ENCODE results near the gene NTNG1.
"Not testable (repeated sequence)": the region's sequence is repeated elsewhere in the genome, so short reads cannot be mapped to it uniquely, and the experiment has no call there.

Gene NTNG1

DNA sequence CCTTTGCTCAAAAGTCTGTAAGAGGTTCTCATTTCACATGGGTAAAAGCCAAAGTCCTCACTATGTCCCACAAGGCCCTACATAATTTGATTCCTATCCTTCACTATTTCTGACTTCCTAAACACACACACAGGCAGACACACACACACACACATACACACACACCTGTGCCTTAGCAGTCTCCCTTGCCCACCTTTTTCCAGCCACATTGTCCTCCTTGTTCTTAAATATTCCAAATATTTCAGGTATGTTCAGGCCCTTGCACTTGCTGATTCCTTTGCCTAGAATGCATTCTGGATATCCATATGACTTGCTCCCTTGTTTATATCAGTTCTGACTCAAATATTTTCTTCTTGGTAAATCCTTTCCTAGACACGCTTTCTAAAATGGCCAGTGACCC, 54.6 kb downstream of the NTNG1 start:
- no peak for DNase-seq (ENCODE audit: low read depth in 2 of 2, low spot score in 1 of 2)

GRCh38 chr1:107196973-107197562, 56.2 kb downstream of the NTNG1 start:
- no peak for DNase-seq (ENCODE audit: low read depth in 2 of 2, low spot score in 1 of 2)

DNA sequence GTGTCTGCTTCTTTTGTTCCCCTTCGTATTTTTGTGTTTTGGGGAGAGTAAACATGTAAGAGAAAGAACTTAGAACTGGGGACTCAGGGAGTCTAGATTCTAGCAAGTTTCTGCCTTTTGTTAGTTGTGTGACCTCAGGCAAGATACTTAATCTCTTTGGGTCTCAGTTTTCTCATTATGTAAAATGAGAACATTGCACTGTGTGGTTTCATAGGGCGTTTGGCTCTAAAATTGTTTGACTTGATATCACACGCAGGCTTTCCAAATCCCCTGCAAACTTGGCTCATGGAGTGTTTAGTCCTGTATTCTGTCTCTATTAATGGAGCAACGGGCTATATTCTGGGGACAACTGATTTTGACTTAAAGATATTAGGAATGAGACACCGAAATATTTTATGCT, 57.7 kb downstream of the NTNG1 start:
- no peak for DNase-seq (ENCODE audit: low read depth in 2 of 2, low spot score in 1 of 2)

GRCh38 chr1:107200631-107201030, 59.8 kb downstream of the NTNG1 start:
- no peak for DNase-seq (ENCODE audit: low read depth in 2 of 2, low spot score in 1 of 2)

- no peak for DNase-seq (ENCODE audit: low read depth in 2 of 2, low spot score in 1 of 2)
Observed at GRCh38 chr1:107202007-107202406, 61.2 kb downstream of the NTNG1 start.

- no peak for DNase-seq (ENCODE audit: low read depth in 2 of 2, low spot score in 1 of 2)
Observed at GRCh38 chr1:107213225-107213624, 72.4 kb downstream of the NTNG1 start.

DNA sequence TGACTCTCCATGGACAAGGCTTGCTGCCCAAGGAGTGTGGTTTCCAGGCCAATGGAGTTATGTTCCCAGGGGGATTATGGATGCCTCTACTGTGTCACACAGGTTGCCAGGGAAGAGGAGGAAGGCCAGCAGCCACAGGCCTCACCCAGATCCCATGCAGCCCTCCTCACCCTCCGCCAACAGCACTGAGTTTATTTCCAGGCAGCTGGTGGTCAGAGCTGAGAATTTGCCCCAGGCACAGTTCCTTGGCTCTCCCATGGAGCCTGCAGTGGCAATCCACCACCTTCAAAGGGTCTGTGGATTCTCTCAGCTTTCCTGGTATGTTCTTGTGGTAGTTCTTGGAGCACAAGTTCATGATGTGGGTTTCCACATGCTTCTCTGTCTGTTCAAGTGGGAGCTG, 79.2 kb downstream of the NTNG1 start:
- no peak for DNase-seq (ENCODE audit: low read depth in 2 of 2, low spot score in 1 of 2)

DNA sequence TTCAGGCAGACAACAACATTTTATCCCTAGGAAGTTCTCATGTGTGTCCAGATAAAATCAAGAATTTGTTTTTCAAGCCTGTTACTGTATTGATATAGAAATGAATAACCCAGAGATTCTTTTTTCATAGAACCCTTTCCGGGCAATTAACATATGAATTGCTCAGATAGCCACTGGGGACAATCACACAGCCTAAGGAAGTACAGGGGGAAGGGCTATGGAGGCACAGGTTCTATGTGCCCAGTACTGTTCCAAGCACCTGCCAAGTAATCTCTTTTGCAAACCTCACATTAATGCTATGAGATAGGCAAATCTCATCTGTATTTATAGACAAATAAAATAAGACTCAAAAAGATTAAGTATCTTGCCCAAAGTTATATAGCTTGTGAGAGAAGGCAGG, 84.9 kb downstream of the NTNG1 start:
- no peak for DNase-seq (ENCODE audit: low read depth in 2 of 2, low spot score in 1 of 2)

GRCh38 chr1:107228704-107229371, 88.0 kb downstream of the NTNG1 start:
- no peak for DNase-seq (ENCODE audit: low read depth in 2 of 2, low spot score in 1 of 2)

DNA sequence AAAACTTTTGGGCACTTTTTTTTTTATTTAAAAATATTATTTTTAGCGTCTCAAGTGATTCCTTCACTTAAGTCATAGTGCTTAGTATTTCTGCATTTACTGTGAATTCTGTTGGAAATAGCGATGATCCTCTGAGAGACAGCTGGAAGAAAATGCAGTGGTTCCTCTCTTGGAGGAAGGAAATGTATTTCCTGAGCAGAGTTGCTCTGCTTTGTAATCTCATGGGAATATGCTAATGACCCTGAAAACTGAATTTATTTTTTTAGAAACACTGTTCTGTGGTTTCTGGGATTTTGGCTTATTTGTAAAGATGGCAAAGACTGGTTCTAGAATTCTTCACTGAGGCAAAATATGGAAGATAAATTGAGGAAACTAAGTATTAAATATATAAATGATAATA, 88.9 kb downstream of the NTNG1 start:
- no peak for DNase-seq (ENCODE audit: low read depth in 2 of 2, low spot score in 1 of 2)

DNA sequence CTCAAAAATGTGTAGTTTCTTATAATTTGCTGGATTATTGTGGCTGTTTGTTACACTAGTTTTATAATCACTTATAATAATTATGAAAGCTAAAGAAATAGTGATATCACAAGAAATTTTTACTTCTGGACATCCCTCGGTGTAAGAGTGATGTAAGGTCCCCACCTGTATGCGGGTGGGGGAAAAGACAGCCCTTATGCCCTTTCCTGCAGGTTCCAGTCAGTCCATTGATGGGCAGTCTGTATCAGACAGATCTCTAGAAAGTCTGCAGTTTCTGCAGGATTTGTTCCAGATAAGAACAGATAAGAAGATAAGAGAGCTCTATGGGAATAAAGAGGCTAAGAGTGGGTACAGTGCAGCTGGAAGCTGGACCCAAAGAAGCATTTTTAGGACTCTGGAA, 89.3 kb downstream of the NTNG1 start:
- DNase-seq (ENCODE audit: low read depth in 2 of 2, low spot score in 1 of 2) = no peak

GRCh38 chr1:107231291-107231690, 90.5 kb downstream of the NTNG1 start:
- no peak for DNase-seq (ENCODE audit: low read depth in 2 of 2, low spot score in 1 of 2)

- DNase-seq (ENCODE audit: low read depth in 2 of 2, low spot score in 1 of 2) = no peak
Observed at GRCh38 chr1:107232426-107232825, 91.6 kb downstream of the NTNG1 start.

GRCh38 chr1:107236760-107237159, 95.9 kb downstream of the NTNG1 start:
- not testable (repeated sequence) for DNase-seq (ENCODE audit: low read depth in 2 of 2, low spot score in 1 of 2)

- no peak for DNase-seq (ENCODE audit: low read depth in 2 of 2, low spot score in 1 of 2)
Observed at GRCh38 chr1:107243461-107243860, 102.6 kb downstream of the NTNG1 start.

DNA sequence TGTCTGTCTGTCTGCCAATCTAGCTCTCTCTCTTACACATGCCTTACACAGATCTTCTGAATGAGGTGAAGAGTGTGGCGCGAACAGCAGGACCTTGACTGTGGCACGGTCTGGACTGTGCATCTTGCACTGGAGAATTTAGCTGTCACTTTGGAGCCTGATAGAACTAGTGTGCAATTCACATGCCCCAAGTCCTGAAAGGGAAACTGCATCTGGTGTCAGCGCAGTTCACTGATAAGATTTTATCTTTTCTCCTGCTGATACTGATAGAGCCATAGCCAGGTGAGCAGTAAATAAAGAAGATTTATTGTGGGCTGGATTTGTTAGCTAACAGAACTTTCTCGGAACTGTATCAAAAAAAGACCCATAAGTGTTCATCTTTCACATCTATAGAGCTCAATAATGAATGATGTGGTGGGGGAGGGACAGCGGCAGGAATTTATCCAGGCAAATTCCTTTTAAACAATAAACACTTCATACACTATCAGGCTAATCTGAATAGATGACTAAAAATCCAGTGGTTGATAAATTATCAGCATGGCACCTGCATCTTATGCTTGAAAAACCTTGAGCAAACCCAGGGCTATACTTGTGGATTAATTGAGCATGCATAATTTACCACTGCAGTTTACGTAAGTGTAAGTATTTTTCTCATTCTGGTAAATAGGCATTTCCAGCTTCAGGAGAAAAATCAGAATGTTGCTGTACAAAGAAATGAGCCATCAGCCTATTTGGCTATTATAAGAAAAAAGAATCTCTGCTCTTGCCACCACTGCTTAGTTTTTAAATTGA, 104.1 kb downstream of the NTNG1 start:
- DNase-seq (ENCODE audit: low read depth in 2 of 2, low spot score in 1 of 2) = no peak

DNA sequence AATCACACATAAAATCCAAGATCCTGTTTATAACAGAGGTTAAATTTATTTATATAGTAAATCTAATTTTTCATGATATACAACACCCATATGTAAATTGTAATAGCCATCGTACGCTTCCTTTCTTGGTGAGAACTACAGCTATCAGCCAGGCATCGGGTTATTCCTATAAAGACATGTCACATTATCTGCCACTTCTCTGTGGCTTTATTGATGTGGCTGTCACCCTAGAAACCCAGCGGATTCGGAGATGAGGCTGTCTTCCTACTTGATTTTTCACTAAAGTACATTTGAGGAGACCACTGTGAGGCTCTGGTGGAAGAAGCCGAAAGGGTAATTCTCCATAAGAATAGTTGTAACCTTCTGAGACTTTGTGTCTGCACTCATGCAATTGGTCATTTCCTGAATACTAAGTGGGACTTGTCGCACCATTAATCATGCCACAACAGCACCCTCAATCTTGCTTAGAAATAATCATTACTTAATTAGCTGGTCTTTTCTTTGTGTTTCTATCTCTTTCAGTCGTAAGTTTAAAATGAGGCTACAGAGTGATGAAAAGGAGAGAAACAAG, 106.0 kb downstream of the NTNG1 start:
- DNase-seq (ENCODE audit: low read depth in 2 of 2, low spot score in 1 of 2) = no peak

DNA sequence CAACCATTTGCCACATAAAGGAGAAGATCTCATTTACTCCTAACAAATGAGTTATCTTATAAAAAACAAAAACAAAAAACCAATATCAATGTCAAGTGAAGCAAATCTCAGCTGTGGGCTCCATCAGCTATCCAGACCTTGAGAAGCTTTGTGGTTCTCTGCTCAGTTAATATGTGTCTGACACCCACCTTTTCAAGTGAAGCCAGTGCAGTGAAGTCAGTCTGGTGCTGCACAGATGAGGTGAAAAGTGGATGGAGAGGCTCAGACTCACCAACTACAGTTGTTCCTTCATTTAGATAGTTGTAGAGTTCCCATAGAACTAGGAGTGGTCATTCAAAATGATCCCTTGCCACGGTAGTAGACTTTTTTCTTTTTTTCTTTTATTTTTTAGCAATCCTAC, 106.8 kb downstream of the NTNG1 start:
- DNase-seq (ENCODE audit: low read depth in 2 of 2, low spot score in 1 of 2) = no peak

DNA sequence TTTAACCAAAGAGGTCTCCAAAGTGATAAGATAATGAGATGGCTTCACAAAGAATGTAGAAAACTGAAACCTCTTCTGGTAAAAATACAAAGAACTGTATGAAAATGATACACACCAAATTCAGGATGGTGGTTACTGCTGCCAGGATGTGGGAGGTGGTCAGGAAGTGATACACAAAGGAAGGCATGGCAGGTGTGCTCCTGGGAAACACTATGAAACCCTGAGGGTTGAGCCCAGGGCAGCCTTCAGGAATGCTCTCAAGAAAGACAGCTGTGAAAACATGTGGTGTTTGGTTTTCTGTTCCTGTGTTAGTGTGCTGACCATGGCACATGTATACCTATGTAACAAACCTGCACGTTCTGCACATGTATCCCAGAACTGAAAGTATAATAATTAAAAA, 109.3 kb downstream of the NTNG1 start:
- no peak for DNase-seq (ENCODE audit: low read depth in 2 of 2, low spot score in 1 of 2)

GRCh38 chr1:107251083-107251482, 110.2 kb downstream of the NTNG1 start:
- no peak for DNase-seq (ENCODE audit: low read depth in 2 of 2, low spot score in 1 of 2)

DNA sequence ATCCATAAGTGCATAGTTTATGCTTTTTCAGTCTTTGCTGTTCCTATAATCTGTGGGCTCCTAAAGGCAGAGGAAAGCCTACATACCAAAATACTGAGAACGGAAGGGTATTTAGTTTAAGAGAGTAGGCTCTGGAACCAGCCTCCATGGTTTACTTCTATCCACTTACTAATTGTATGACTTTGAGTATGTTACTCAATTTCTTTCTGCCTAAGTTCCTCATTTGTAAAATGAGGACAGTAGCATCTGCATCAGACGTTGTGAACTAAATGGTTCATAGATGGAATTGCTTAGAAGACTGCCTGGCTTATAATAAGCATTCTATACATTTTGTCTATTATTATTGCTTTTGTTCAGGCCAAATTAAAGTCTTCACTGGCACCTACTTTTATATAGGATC, 111.0 kb downstream of the NTNG1 start:
- DNase-seq (ENCODE audit: low read depth in 2 of 2, low spot score in 1 of 2) = no peak

DNA sequence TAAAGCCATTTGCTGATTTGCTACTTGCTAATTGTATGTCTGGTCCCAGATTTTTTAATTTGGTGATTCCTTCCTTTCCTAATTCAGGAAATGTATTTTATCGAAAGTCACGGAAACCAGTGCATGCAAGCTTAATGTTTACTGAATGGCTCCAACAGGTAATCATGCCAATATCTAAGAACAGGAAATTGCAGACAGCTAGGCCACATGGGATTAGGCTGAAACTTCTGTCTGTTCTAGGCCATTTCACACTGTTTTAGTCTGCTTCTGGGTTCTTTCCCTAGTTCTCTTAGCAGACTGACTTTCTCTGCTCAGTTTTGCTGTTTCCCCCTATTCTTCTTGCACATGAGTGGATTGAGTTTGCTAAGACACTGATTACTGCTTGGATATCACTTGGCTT, 111.4 kb downstream of the NTNG1 start:
- no peak for DNase-seq (ENCODE audit: low read depth in 2 of 2, low spot score in 1 of 2)
